ENCODE measurements around the gene SRGAP1. TPM values are rescaled to one million over a fixed set of nuclear protein-coding genes. Genes with fewer than 3 reads are reported as not detected.

SRGAP1 gene
- total RNA-seq, 1 donor from 2014 or later: 2.3 TPM

DNA sequence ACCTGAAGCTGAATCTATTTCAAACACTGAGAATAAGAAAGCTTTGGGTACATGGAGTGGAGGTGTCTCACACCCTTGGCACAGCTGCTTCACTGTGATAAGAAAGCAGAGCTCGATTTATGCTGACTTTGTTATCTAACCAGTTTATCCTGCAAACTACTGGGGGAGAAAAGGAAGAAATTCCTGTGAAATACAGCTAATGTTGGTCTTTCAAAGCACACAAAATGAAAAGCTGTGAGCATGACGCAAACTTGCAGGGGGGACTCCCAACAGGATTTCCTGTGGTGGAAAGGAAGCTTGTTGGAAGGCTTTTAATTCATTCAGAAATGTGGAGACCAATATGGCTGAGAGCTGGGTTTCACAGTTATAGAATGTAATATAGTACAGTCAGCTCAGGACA lies 53.4 kb downstream of the SRGAP1 start:
- no peak overlapping the region for H3K27ac ChIP-seq (replicated peaks)

DNA sequence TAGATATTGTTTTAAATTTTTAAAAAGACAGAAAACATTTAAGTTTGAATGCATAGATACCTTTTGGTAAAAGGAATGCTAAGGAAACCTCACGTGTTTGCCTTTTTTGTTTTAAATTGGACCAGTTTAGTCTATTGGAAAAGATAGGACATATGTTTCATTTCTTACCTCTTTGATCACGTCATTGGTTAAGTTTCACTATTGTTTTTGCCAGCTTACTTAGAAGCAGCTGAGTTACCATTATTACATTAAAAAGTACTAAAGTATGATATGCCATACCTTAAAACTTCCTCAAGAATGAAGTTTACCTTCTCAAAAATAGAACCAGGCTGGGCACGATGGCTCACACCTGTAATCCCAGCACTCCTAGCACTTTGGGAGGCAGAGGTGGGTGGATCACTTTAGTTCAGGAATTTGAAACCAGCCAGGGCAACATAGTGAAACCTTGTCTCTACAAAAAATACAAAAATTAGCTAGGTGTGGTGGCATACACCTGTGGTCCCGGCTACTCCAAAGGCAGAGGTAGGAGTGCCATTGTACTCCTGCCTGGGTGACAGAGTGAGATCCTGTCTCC lies 54.4 kb downstream of the SRGAP1 start:
- TF ChIP-seq, protein P1, sequence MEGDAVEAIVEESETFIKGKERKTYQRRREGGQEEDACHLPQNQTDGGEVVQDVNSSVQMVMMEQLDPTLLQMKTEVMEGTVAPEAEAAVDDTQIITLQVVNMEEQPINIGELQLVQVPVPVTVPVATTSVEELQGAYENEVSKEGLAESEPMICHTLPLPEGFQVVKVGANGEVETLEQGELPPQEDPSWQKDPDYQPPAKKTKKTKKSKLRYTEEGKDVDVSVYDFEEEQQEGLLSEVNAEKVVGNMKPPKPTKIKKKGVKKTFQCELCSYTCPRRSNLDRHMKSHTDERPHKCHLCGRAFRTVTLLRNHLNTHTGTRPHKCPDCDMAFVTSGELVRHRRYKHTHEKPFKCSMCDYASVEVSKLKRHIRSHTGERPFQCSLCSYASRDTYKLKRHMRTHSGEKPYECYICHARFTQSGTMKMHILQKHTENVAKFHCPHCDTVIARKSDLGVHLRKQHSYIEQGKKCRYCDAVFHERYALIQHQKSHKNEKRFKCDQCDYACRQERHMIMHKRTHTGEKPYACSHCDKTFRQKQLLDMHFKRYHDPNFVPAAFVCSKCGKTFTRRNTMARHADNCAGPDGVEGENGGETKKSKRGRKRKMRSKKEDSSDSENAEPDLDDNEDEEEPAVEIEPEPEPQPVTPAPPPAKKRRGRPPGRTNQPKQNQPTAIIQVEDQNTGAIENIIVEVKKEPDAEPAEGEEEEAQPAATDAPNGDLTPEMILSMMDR (IDR thresholded peaks at IDR 0.05; ENCODE audit: borderline replicate concordance): no peak
- Histone ChIP-seq H3K27me3 (ENCODE audit: low read depth) (no peaks in the 10 kb centered on the region), H3K4me3 (no peak overlapping the region), H3K4me1 (peaks cover 31% of the 10 kb centered on the region), H3K9me3 (replicated peaks) (no peaks in the 10 kb centered on the region), H3K27ac (replicated peaks) (no peak overlapping the region), H3K36me3 (no peaks in the 10 kb centered on the region)
- no peak for DNase-seq
- intact Hi-C loops (cut with micrococcal nuclease): no loop called here

More for the DNA sequence above, 53.4 kb downstream of the SRGAP1 start:
- TF ChIP-seq, protein P1 (IDR thresholded peaks at IDR 0.05; ENCODE audit: borderline replicate concordance): no peak
- Histone ChIP-seq H3K4me3 (no peak overlapping the region), H3K4me1 (peaks cover 36% of the 10 kb centered on the region), H3K27me3 (ENCODE audit: low read depth) (no peaks in the 10 kb centered on the region), H3K9me3 (replicated peaks) (no peaks in the 10 kb centered on the region), H3K36me3 (no peaks in the 10 kb centered on the region)
- intact Hi-C loops (cut with micrococcal nuclease): no loop called here
- DNase-seq: no peak

DNA sequence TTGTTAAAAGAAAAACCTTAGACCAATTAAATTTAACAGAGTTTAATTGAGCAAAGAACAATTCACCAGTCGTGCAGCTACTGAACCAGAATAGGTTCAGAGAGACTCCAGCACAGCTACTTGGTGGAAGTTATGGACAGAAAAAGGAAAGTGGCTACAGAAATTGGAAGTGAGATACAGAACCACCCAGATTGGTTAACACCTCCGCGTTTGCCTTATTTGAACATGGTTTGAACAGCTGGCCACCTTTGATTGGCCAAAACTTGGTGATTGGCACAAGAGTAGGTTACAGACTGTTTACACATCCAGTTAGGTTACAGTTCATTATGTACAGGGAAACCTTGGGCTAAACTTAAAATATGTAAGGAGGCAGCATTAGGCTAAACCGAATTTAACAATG lies 54.9 kb downstream of the SRGAP1 start:
- Histone ChIP-seq H3K4me3 (no peak overlapping the region), H3K27me3 (ENCODE audit: low read depth) (no peaks in the 10 kb centered on the region), H3K9me3 (replicated peaks) (no peaks in the 10 kb centered on the region), H3K4me1 (peaks cover 31% of the 10 kb centered on the region), H3K27ac (replicated peaks) (no peak overlapping the region), H3K36me3 (no peaks in the 10 kb centered on the region)
- DNase-seq: no peak
- TF ChIP-seq, protein P1 (IDR thresholded peaks at IDR 0.05; ENCODE audit: borderline replicate concordance): no peak
- intact Hi-C loops (cut with micrococcal nuclease): no loop called here

DNA sequence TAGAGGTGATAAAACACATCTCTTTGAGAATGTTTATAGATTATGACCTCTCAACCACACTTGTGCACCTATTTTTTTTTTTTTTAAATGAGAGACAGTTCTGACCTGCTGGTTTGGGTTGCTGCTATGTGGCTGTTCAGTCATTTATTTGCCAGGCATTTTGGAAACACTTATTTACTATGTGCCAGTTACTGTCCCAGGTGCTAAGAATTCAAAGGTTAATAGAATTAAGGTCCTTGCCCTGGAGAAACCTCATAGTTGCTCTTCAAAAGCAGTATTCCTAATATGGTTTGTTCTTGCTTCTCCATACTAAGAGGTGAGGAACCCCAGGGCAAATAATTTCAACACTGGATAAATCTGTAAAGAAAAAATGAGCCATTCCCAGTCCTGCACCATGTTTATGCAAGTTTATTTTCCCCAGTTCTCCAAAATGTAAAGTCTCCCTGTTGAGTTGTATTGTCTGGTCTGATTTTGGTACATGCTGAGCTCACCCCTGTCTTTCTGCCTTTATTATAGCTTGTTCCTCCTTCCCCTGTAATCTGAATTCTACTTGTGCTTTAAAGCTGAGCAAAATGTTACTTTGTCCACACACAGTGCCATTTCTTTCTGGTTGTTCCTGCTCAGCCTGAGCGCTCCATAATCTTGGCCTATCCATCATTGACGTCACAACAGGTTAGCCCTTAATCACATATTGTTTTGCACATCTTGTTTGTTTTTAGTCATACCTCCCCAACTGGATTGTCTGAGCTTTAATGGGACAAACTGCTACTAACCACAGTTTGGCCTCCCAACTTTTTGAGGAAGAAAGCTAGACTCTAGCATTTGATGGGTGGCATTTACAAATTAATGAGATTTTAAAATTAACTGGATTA lies 56.7 kb downstream of the SRGAP1 start:
- Histone ChIP-seq H3K27me3 (ENCODE audit: low read depth) (no peaks in the 10 kb centered on the region), H3K4me1 (peaks cover 22% of the 10 kb centered on the region), H3K4me3 (no peak overlapping the region), H3K27ac (replicated peaks) (no peak overlapping the region), H3K36me3 (no peaks in the 10 kb centered on the region), H3K9me3 (replicated peaks) (peaks cover 12% of the 10 kb centered on the region)
- TF ChIP-seq, protein P1 (IDR thresholded peaks at IDR 0.05; ENCODE audit: borderline replicate concordance): no peak
- DNase-seq: no peak
- intact Hi-C loops (cut with micrococcal nuclease): no loop called here

DNA sequence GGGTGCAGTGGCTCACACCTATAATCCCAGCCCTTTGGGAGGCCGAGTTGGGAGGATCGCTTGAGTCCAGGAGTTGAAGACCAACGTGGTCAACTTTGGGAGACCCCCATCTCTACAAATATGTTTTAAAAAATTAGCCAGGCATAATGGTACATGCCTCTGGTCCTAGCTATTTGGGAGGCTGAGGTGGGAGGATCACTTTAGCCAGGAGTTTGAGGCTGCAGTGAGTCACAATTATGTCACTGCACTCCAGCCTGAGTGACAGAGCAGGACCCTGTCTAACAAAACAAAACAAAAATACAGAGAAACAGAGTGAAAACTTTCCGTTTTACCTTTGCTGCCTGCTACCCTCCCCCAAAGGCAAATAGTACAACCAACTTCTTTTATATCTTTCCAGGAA lies 60.2 kb downstream of the SRGAP1 start:
- no peak overlapping the region for H3K27ac ChIP-seq (replicated peaks)
- H3K4me3 ChIP-seq: no peak overlapping the region
- DNase-seq: no peak
- TF ChIP-seq, protein P1 (IDR thresholded peaks at IDR 0.05; ENCODE audit: borderline replicate concordance): no peak
- intact Hi-C loops (cut with micrococcal nuclease): no loop called here
- H3K9me3 ChIP-seq (replicated peaks): peaks cover 24% of the 10 kb centered on the region
- no peaks in the 10 kb centered on the region for H3K27me3 ChIP-seq (ENCODE audit: low read depth)
- H3K4me1 ChIP-seq: no peaks in the 10 kb centered on the region
- H3K36me3 ChIP-seq: no peaks in the 10 kb centered on the region

Measured in left ventricle myocardium inferior (tissue), 1 donor.